ENCODE data around the gene TRPM6. TPM values are rescaled to one million over a fixed set of nuclear protein-coding genes. Genes with fewer than 3 reads are reported as not detected.

The TRPM6 gene
- total RNA-seq, 2 experiments from 2014 or later = not detected

GRCh38 chr9:74691058-74691457 is 196.7 kb downstream of the TRPM6 start:
- Mint-ChIP-seq H3K4me3 (no peak overlapping the region), H3K36me3 (ENCODE audit: low read depth) (no peaks in the 10 kb centered on the region), H3K9me3 (no peaks in the 10 kb centered on the region), H3K4me1 (ENCODE audit: low read depth) (no peaks in the 10 kb centered on the region), H3K27me3 (peaks cover 15% of the 10 kb centered on the region), H3K27ac (no peak overlapping the region)
- Histone ChIP-seq H3K4me1 (ENCODE audit: insufficient read depth, low read length) (no peaks in the 10 kb centered on the region), H3K27ac (ENCODE audit: low read depth in 1 of 2, low read length in 2 of 2) (no peak overlapping the region), H3K36me3 (ENCODE audit: insufficient read depth, low read length) (no peaks in the 10 kb centered on the region), H3K9me3 (ENCODE audit: control insufficient read depth in 1 of 2, insufficient read depth in 1 of 2, low read length in 2 of 2) (no peaks in the 10 kb centered on the region), H3K27me3 (ENCODE audit: control insufficient read depth in 1 of 2, insufficient read depth in 2 of 2, low read length in 2 of 2) (peaks cover 0 to 6% of the 10 kb centered on the region in 2 experiments), H3K4me3 (ENCODE audit: low read length) (no peak overlapping the region)
- no peak for DNase-seq
- ATAC-seq (ENCODE audit: poor library complexity) = no peak
- intact Hi-C loops (cut with DNase I, micrococcal nuclease) = no loop called here
- TF ChIP-seq, protein P1, sequence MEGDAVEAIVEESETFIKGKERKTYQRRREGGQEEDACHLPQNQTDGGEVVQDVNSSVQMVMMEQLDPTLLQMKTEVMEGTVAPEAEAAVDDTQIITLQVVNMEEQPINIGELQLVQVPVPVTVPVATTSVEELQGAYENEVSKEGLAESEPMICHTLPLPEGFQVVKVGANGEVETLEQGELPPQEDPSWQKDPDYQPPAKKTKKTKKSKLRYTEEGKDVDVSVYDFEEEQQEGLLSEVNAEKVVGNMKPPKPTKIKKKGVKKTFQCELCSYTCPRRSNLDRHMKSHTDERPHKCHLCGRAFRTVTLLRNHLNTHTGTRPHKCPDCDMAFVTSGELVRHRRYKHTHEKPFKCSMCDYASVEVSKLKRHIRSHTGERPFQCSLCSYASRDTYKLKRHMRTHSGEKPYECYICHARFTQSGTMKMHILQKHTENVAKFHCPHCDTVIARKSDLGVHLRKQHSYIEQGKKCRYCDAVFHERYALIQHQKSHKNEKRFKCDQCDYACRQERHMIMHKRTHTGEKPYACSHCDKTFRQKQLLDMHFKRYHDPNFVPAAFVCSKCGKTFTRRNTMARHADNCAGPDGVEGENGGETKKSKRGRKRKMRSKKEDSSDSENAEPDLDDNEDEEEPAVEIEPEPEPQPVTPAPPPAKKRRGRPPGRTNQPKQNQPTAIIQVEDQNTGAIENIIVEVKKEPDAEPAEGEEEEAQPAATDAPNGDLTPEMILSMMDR (IDR thresholded peaks at IDR 0.05) = no peak
- CTCF ChIA-PET = no interaction called here
- POLR2A ChIA-PET = no interaction called here

- ATAC-seq (ENCODE audit: poor library complexity) (no peak), DNase-seq (no peak)
- Mint-ChIP-seq H3K4me3 (no peak overlapping the region), H3K4me1 (ENCODE audit: low read depth) (no peaks in the 10 kb centered on the region), H3K27me3 (peaks cover 13% of the 10 kb centered on the region), H3K27ac (no peak overlapping the region), H3K9me3 (no peaks in the 10 kb centered on the region), H3K36me3 (ENCODE audit: low read depth) (no peaks in the 10 kb centered on the region)
- TF ChIP-seq, protein P1 (IDR thresholded peaks at IDR 0.05) = no peak
- Histone ChIP-seq H3K27ac (ENCODE audit: low read depth in 1 of 2, low read length in 2 of 2) (no peak overlapping the region), H3K4me3 (ENCODE audit: low read length) (no peak overlapping the region), H3K9me3 (ENCODE audit: control insufficient read depth in 1 of 2, insufficient read depth in 1 of 2, low read length in 2 of 2) (no peaks in the 10 kb centered on the region), H3K4me1 (ENCODE audit: insufficient read depth, low read length) (no peaks in the 10 kb centered on the region), H3K36me3 (ENCODE audit: insufficient read depth, low read length) (no peaks in the 10 kb centered on the region), H3K27me3 (ENCODE audit: control insufficient read depth in 1 of 2, insufficient read depth in 2 of 2, low read length in 2 of 2) (no peaks in the 10 kb centered on the region)
- intact Hi-C loops (cut with DNase I, micrococcal nuclease) = no loop called here
- POLR2A ChIA-PET = no interaction called here
- CTCF ChIA-PET = no interaction called here
Observed at GRCh38 chr9:74683322-74683721, 204.4 kb downstream of the TRPM6 start.

DNA sequence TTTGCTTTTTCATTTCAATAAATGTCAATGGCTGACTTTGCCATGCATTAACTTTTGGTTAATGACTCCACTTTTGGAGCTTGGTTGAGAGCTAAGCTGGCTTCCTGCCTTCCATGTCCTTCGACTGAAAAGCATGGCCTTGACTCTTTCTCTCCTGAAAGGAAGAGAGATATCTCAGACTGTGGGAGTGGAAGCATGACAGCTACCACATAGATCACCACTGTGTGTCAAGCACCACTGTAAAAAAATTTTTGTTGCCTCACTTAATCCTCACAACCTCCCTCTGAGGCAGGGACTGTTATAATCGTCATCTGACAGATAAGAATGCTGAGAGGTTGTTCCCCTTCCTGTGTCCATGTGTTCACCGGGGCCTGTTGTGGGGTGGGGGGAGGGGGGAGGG is 205.8 kb downstream of the TRPM6 start:
- TF ChIP-seq, protein P1 (IDR thresholded peaks at IDR 0.05) = no peak
- Mint-ChIP-seq H3K27ac (no peak overlapping the region), H3K4me1 (ENCODE audit: low read depth) (no peaks in the 10 kb centered on the region), H3K9me3 (no peaks in the 10 kb centered on the region), H3K36me3 (ENCODE audit: low read depth) (no peaks in the 10 kb centered on the region), H3K4me3 (no peak overlapping the region), H3K27me3 (peaks cover 8% of the 10 kb centered on the region)
- ChIA-PET CTCF (no interaction called here), POLR2A (interaction anchor here (0.5 kb wide), 1 partner anchor 142 kb away, joined by 4 read pairs; no protein-coding TSS in a partner anchor)
- Histone ChIP-seq H3K4me1 (ENCODE audit: insufficient read depth, low read length) (no peaks in the 10 kb centered on the region), H3K36me3 (ENCODE audit: insufficient read depth, low read length) (no peaks in the 10 kb centered on the region), H3K27ac (ENCODE audit: low read depth in 1 of 2, low read length in 2 of 2) (no peak overlapping the region), H3K4me3 (ENCODE audit: low read length) (no peak overlapping the region), H3K9me3 (ENCODE audit: control insufficient read depth in 1 of 2, insufficient read depth in 1 of 2, low read length in 2 of 2) (no peaks in the 10 kb centered on the region), H3K27me3 (ENCODE audit: control insufficient read depth in 1 of 2, insufficient read depth in 2 of 2, low read length in 2 of 2) (no peaks in the 10 kb centered on the region)
- intact Hi-C loops (cut with DNase I, micrococcal nuclease) = no loop called here
- DNase-seq (no peak), ATAC-seq (ENCODE audit: poor library complexity) (no peak)
